Spinal cord (tissue), 10 donors: Measurements from ENCODE around the gene TIMM8A. TPM values are rescaled to one million over a fixed set of nuclear protein-coding genes. Genes with fewer than 3 reads are reported as not detected.
A peak's percentile ranks its signal among the peaks of the same experiment; 100 is the strongest.
"Not testable (repeated sequence)": the region's sequence is repeated elsewhere in the genome, so short reads cannot be mapped to it uniquely, and the experiment has no call there.

Experiments used
- DNase-seq, 6 donors: peaks; one replicate each; pipeline versions ENCODE4 v3.0.0 to v3.0.0-alpha.2; 2013 to 2015; ENCODE audit warnings: low spot score in 6 of 6, low read depth in 4 of 6
- H3K27ac ChIP-seq: one replicate; pipeline ENCODE4 v1.5.1; 2013; ENCODE audit warnings: low read depth, low read length, control low read depth
- H3K27me3 ChIP-seq: one replicate; pipeline ENCODE4 v1.6.1; 2013; ENCODE audit warnings: low read length; ENCODE audit not compliant: control insufficient read depth, insufficient read depth
- H3K36me3 ChIP-seq: one replicate; pipeline ENCODE4 v1.6.1; 2013; ENCODE audit warnings: low read length; ENCODE audit not compliant: control insufficient read depth, insufficient read depth
- H3K4me1 ChIP-seq: one replicate; pipeline ENCODE4 v1.6.1; 2013; ENCODE audit warnings: low read length; ENCODE audit not compliant: control insufficient read depth, insufficient read depth
- H3K4me3 ChIP-seq: one replicate; pipeline ENCODE4 v1.5.1; 2013; ENCODE audit warnings: low read depth, low read length, control low read depth
- H3K9me3 ChIP-seq: one replicate; pipeline ENCODE4 v1.6.1; 2013; ENCODE audit warnings: low read length; ENCODE audit not compliant: control insufficient read depth, insufficient read depth
- WGBS: methylation state at CpG from one replicate; pipeline ENCODE4 v1.1.5; 2013; ENCODE audit warnings: missing lambda C conversion rate; ENCODE audit not compliant: insufficient coverage; 5-methylcytosine and 5-hydroxymethylcytosine counted together
- polyA plus RNA-seq, 2 donors: library from polyadenylated mRNA; unstranded; fragments of 120-200 nt; gene quantifications; one replicate each; pipeline ENCODE4 v1.2.1, GENCODE V29; 2013; ENCODE audit not compliant: insufficient read length in 2 of 2
- total RNA-seq, 2 donors: library from RNA; depleted of rRNA in 1 of 2; stranded (reverse); fragments of 120-200 nt in 1 of 2; fragments of >200 nt in 1 of 2; gene quantifications; one replicate each; pipeline versions ENCODE4 v1.2.3 to v1.2.4, GENCODE V29; 2013 to 2014
- donor health status: healthy.

TIMM8A gene
- total and polyA plus RNA-seq, 4 donors = 4.2 to 14.7 (median 10.1) TPM

DNA sequence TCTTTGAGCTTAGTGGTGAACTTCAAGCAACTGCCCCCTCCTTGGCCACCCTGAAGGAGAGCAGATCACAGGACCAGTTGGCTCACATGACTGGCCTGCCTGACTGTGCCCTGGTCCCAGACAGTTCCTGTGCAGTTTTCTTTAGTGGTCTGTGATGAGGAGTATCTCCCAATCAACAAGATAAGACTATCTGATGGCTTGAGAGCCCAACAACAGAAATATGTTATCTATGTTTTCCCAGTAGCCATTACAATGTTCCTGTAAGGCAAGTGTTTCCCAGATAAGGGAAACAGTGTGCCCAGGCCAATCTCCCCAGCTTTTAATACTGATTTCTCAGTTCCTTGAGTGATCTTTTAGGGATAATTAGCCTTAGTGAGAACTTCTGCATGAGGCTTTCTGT lies 14.2 kb upstream of the TIMM8A start:
- Histone ChIP-seq H3K4me1 (no peaks in the 10 kb centered on the region), H3K36me3 (no peaks in the 10 kb centered on the region), H3K27me3 (peaks cover 8% of the 10 kb centered on the region), H3K27ac (no peak overlapping the region), H3K9me3 (no peaks in the 10 kb centered on the region), H3K4me3 (no peak overlapping the region)
- no peak for DNase-seq

DNA sequence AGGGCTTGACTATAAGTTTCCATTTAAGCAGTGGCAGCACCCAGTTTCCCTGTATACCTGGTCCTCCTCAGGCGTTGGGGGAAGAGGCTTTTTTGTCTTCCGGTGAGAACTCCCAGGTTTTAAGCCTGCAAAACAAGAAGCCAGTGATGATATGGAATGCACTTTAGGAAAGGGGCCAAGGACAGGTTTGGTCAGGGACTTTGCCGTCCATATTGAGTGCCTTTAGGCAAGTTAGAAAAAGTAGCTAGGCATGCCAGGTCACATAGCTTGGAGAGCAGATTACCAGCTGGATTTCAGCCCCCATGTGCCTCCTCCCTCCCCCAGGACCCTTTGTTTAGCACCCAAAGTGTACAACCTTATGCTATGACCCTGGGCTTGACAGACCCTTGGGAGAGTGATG lies 13.6 kb upstream of the TIMM8A start:
- no peak for DNase-seq
- H3K4me1 ChIP-seq = no peaks in the 10 kb centered on the region
- peaks cover 9% of the 10 kb centered on the region for H3K27me3 ChIP-seq
- WGBS = 81% methylated on average over 3 of the region's 3 CpGs
- no peak overlapping the region for H3K4me3 ChIP-seq
- no peak overlapping the region for H3K27ac ChIP-seq
- no peaks in the 10 kb centered on the region for H3K36me3 ChIP-seq
- no peaks in the 10 kb centered on the region for H3K9me3 ChIP-seq

DNA sequence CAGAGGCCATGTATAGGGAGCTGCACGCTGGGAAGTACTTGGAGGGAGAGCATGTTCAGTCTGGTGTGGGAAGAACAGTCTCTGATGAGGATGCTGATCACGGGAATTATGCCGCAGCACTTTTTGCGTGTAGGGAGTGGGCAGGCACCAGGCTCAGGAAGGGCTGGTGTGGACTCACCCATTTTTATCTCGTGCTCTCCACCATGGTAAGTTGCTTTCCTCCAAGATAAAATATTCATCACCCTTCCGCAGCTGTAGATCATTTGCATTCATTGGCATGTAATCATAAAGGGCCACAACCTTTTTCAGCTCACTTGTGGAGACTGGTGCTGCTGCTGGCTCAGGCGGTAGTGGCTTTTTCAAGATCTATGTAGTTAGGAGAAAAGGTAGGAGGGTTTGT lies 11.8 kb upstream of the TIMM8A start:
- Histone ChIP-seq H3K27ac (no peak overlapping the region), H3K27me3 (peaks cover 10% of the 10 kb centered on the region), H3K4me1 (no peaks in the 10 kb centered on the region), H3K36me3 (no peaks in the 10 kb centered on the region), H3K9me3 (no peaks in the 10 kb centered on the region), H3K4me3 (no peak overlapping the region)
- no peak for DNase-seq
- WGBS = 57% methylated on average over 3 of the region's 7 CpGs

GRCh38 chrX:101359966-101360365 lies 11.4 kb upstream of the TIMM8A start:
- Histone ChIP-seq H3K27me3 (peaks cover 7% of the 10 kb centered on the region), H3K9me3 (no peaks in the 10 kb centered on the region), H3K4me3 (no peak overlapping the region), H3K36me3 (no peaks in the 10 kb centered on the region), H3K27ac (no peak overlapping the region), H3K4me1 (no peaks in the 10 kb centered on the region)
- WGBS = no CpG with 5 or more reads among the region's 1 CpG
- DNase-seq = no peak

DNA sequence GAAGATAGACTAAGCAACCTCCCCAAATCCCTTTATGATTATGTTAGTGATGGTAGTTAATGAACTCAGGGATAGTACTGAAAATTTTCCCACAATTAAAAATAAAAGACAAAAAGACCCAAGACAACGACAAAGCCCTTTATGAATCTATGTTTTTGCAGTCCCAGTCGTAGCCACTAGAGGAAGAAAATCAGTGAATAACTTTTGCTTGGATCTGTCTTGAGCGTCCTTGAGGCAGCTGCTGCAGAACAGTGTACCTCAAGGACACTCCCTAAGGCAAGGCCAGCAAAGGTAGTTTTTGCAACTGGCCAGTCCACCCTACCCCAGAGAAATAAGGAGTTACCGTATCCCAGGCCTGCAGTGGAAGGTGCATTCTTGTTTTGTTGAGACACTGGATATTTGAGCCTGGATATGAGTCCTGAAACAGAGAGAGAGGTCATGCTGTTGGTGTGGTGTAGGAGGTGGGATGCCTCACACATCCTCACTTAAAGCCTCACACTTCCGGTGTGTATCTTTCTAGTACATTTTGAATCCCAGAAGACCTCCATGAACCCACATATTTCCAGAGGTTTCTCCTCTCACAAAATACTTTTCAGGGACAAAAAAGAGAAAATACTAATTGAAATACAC lies 8.7 kb upstream of the TIMM8A start:
- no peaks in the 10 kb centered on the region for H3K9me3 ChIP-seq
- H3K36me3 ChIP-seq = no peaks in the 10 kb centered on the region
- WGBS = 8% methylated on average over 1 of the region's 5 CpGs
- H3K27ac ChIP-seq = no peak overlapping the region
- DNase-seq = peak in 1 of 6 donors; percentile 1
- H3K4me1 ChIP-seq = no peaks in the 10 kb centered on the region
- peaks cover 4% of the 10 kb centered on the region for H3K27me3 ChIP-seq
- H3K4me3 ChIP-seq = no peak overlapping the region

DNA sequence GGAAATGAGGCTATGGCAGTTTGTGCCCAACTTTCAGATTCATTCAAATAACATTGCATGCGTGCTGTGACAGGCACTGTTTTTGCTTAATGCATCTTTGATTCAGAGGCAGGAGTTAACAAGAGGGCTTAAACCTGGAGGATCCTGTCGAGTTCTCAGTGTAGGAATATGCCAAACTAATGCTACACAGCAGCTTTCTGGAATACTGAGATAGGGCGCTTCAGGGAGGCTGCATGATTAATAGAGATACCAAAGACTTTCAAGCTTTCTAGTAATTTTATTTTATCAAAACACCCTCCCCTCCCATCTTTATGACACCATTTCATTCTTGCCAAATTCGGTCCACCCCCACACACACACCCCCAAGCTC lies 636 bp upstream of the TIMM8A start:
- Histone ChIP-seq H3K4me1 (peaks cover 3% of the 10 kb centered on the region), H3K9me3 (no peaks in the 10 kb centered on the region), H3K36me3 (no peaks in the 10 kb centered on the region), H3K4me3 (peak overlapping the region; percentile 78), H3K27ac (no peak overlapping the region), H3K27me3 (peaks cover 2% of the 10 kb centered on the region)
- no peak for DNase-seq
- WGBS = 50% methylated on average over 2 of the region's 4 CpGs

- peak in 1 of 6 donors; percentile 2 for DNase-seq
- H3K27ac ChIP-seq = no peak overlapping the region
- H3K27me3 ChIP-seq = peaks cover 2% of the 10 kb centered on the region
- H3K4me1 ChIP-seq = peaks cover 3% of the 10 kb centered on the region
- H3K36me3 ChIP-seq = no peaks in the 10 kb centered on the region
- 27% methylated on average over 9 of the region's 14 CpGs for WGBS
- H3K4me3 ChIP-seq = peak overlapping the region; percentile 78
- H3K9me3 ChIP-seq = no peaks in the 10 kb centered on the region
Observed at GRCh38 chrX:101347859-101348451, 587 bp downstream of the TIMM8A start.

GRCh38 chrX:101337776-101338271 lies 10.7 kb downstream of the TIMM8A start:
- no peaks in the 10 kb centered on the region for H3K36me3 ChIP-seq
- H3K4me3 ChIP-seq = no peak overlapping the region
- no peaks in the 10 kb centered on the region for H3K27me3 ChIP-seq
- no peaks in the 10 kb centered on the region for H3K4me1 ChIP-seq
- DNase-seq = no peak
- 57% methylated on average over 1 of the region's 4 CpGs for WGBS
- no peaks in the 10 kb centered on the region for H3K9me3 ChIP-seq
- no peak overlapping the region for H3K27ac ChIP-seq

- not testable (repeated sequence) for H3K4me3 ChIP-seq, H3K9me3 ChIP-seq, H3K36me3 ChIP-seq, H3K4me1 ChIP-seq, DNase-seq, H3K27ac ChIP-seq, H3K27me3 ChIP-seq
- no CpG with 5 or more reads among the region's 7 CpGs for WGBS
Observed at GRCh38 chrX:101334310-101334709, 14.2 kb downstream of the TIMM8A start.

- not testable (repeated sequence) for H3K4me1 ChIP-seq, H3K27ac ChIP-seq, H3K4me3 ChIP-seq, H3K27me3 ChIP-seq, H3K9me3 ChIP-seq, H3K36me3 ChIP-seq, DNase-seq
- 56% methylated on average over 3 of the region's 3 CpGs for WGBS
Observed at GRCh38 chrX:101326600-101326999, 21.9 kb downstream of the TIMM8A start.
